ENCODE results near the gene TNS3. TPM values are rescaled to one million over a fixed set of nuclear protein-coding genes. Genes with fewer than 3 reads are reported as not detected.

The TNS3 gene
- total RNA-seq, 2 experiments from 2014 or later: 0.11 TPM

GRCh38 chr7:47391726-47392125 lies 190.2 kb downstream of the TNS3 start:
- peaks cover 6% of the 10 kb centered on the region for H3K27me3 Mint-ChIP-seq
- intact Hi-C loops (cut with DNase I, micrococcal nuclease): loop anchor here in 1 of 2 experiments (1.0 kb wide), 1 partner anchor 43 kb away; no protein-coding TSS in a partner anchor
- no peak for ATAC-seq
- CTCF ChIA-PET: no interaction called here
- H3K9me3 Mint-ChIP-seq (ENCODE audit: low read depth): no peaks in the 10 kb centered on the region
- no peak for DNase-seq
- no peaks in the 10 kb centered on the region for H3K4me1 Mint-ChIP-seq
- POLR2A ChIA-PET: no interaction called here
- H3K27ac Mint-ChIP-seq: no peak overlapping the region
- no peak overlapping the region for H3K4me3 Mint-ChIP-seq
- H3K36me3 Mint-ChIP-seq (ENCODE audit: low read depth): no peaks in the 10 kb centered on the region

- ChIA-PET CTCF (no interaction called here), POLR2A (no interaction called here)
These were observed 191.0 kb downstream of the TNS3 start for GRCh38 chr7:47390914-47391313.

GRCh38 chr7:47389923-47390630 lies 191.8 kb downstream of the TNS3 start:
- POLR2A ChIA-PET: no interaction called here
- peaks cover 2% of the 10 kb centered on the region for H3K27me3 Mint-ChIP-seq
- no peak overlapping the region for H3K4me3 Mint-ChIP-seq
- intact Hi-C loops (cut with DNase I, micrococcal nuclease): no loop called here
- H3K9me3 Mint-ChIP-seq (ENCODE audit: low read depth): no peaks in the 10 kb centered on the region
- no peaks in the 10 kb centered on the region for H3K36me3 Mint-ChIP-seq (ENCODE audit: low read depth)
- no peaks in the 10 kb centered on the region for H3K4me1 Mint-ChIP-seq
- ATAC-seq (no peak), DNase-seq (no peak)
- CTCF ChIA-PET: interaction anchor here (0.7 kb wide), 1 partner anchor 230 kb away, joined by 3 read pairs; no protein-coding TSS in a partner anchor
- no peak overlapping the region for H3K27ac Mint-ChIP-seq

More at GRCh38 chr7:47390914-47391313, 191.0 kb downstream of the TNS3 start:
- H3K27me3 Mint-ChIP-seq: peaks cover 4% of the 10 kb centered on the region
- intact Hi-C loops (cut with DNase I, micrococcal nuclease): no loop called here
- no peak overlapping the region for H3K4me3 Mint-ChIP-seq
- no peak overlapping the region for H3K27ac Mint-ChIP-seq
- ATAC-seq (no peak), DNase-seq (no peak)
- H3K9me3 Mint-ChIP-seq (ENCODE audit: low read depth): no peaks in the 10 kb centered on the region
- H3K36me3 Mint-ChIP-seq (ENCODE audit: low read depth): no peaks in the 10 kb centered on the region
- no peaks in the 10 kb centered on the region for H3K4me1 Mint-ChIP-seq

GRCh38 chr7:47389171-47389922 lies 192.6 kb downstream of the TNS3 start:
- Mint-ChIP-seq H3K4me1 (no peaks in the 10 kb centered on the region), H3K36me3 (ENCODE audit: low read depth) (no peaks in the 10 kb centered on the region), H3K4me3 (no peak overlapping the region), H3K27ac (no peak overlapping the region), H3K9me3 (ENCODE audit: low read depth) (no peaks in the 10 kb centered on the region), H3K27me3 (peaks cover 2% of the 10 kb centered on the region)
- ATAC-seq (no peak), DNase-seq (no peak)
- ChIA-PET CTCF (interaction anchor here (0.7 kb wide), 1 partner anchor 230 kb away, joined by 3 read pairs; no protein-coding TSS in a partner anchor), POLR2A (no interaction called here)
- intact Hi-C loops (cut with DNase I, micrococcal nuclease): no loop called here

- H3K27ac Mint-ChIP-seq: no peak overlapping the region
- POLR2A ChIA-PET: no interaction called here
- H3K4me3 Mint-ChIP-seq: no peak overlapping the region
- no peaks in the 10 kb centered on the region for H3K36me3 Mint-ChIP-seq (ENCODE audit: low read depth)
- no peaks in the 10 kb centered on the region for H3K9me3 Mint-ChIP-seq (ENCODE audit: low read depth)
- ATAC-seq: no peak
- H3K27me3 Mint-ChIP-seq: peaks cover 7% of the 10 kb centered on the region
- CTCF ChIA-PET: no interaction called here
- H3K4me1 Mint-ChIP-seq: no peaks in the 10 kb centered on the region
- no peak for DNase-seq
- intact Hi-C loops (cut with DNase I, micrococcal nuclease): no loop called here
These were observed 194.4 kb downstream of the TNS3 start for GRCh38 chr7:47387506-47387905.

- no peak for DNase-seq
- intact Hi-C loops (cut with DNase I, micrococcal nuclease): no loop called here
- Mint-ChIP-seq H3K36me3 (ENCODE audit: low read depth) (no peaks in the 10 kb centered on the region), H3K4me1 (no peaks in the 10 kb centered on the region), H3K27ac (no peak overlapping the region), H3K9me3 (ENCODE audit: low read depth) (no peaks in the 10 kb centered on the region), H3K4me3 (no peak overlapping the region), H3K27me3 (peaks cover 7% of the 10 kb centered on the region)
- CTCF ChIA-PET: interaction anchor here (1.1 kb wide), 1 partner anchor 9 kb away, joined by 4 read pairs; no protein-coding TSS in a partner anchor
- ATAC-seq: no peak
- POLR2A ChIA-PET: no interaction called here
These were observed 195.6 kb downstream of the TNS3 start for GRCh38 chr7:47386273-47386835.

- Mint-ChIP-seq H3K36me3 (ENCODE audit: low read depth) (no peaks in the 10 kb centered on the region), H3K27me3 (peaks cover 7% of the 10 kb centered on the region), H3K4me1 (no peaks in the 10 kb centered on the region), H3K4me3 (no peak overlapping the region), H3K9me3 (ENCODE audit: low read depth) (no peaks in the 10 kb centered on the region), H3K27ac (no peak overlapping the region)
- DNase-seq: no peak
- POLR2A ChIA-PET: no interaction called here
- CTCF ChIA-PET: no interaction called here
- intact Hi-C loops (cut with DNase I, micrococcal nuclease): no loop called here
- no peak for ATAC-seq
These were observed 196.3 kb downstream of the TNS3 start for GRCh38 chr7:47385536-47386125.

GRCh38 chr7:47384755-47385535 lies 197.0 kb downstream of the TNS3 start:
- CTCF ChIA-PET: no interaction called here
- POLR2A ChIA-PET: no interaction called here
- no peak overlapping the region for H3K4me3 Mint-ChIP-seq
- DNase-seq (no peak), ATAC-seq (no peak)
- no peaks in the 10 kb centered on the region for H3K36me3 Mint-ChIP-seq (ENCODE audit: low read depth)
- intact Hi-C loops (cut with DNase I, micrococcal nuclease): no loop called here
- H3K27ac Mint-ChIP-seq: no peak overlapping the region
- peaks cover 10% of the 10 kb centered on the region for H3K27me3 Mint-ChIP-seq
- H3K4me1 Mint-ChIP-seq: no peaks in the 10 kb centered on the region
- H3K9me3 Mint-ChIP-seq (ENCODE audit: low read depth): no peaks in the 10 kb centered on the region

- Mint-ChIP-seq H3K27me3 (peaks cover 10% of the 10 kb centered on the region), H3K36me3 (ENCODE audit: low read depth) (no peaks in the 10 kb centered on the region), H3K27ac (no peak overlapping the region), H3K4me1 (no peaks in the 10 kb centered on the region), H3K4me3 (no peak overlapping the region), H3K9me3 (ENCODE audit: low read depth) (no peaks in the 10 kb centered on the region)
- no peak for ATAC-seq
- POLR2A ChIA-PET: no interaction called here
- intact Hi-C loops (cut with DNase I, micrococcal nuclease): no loop called here
- DNase-seq: no peak
- CTCF ChIA-PET: interaction anchor here (0.6 kb wide), 2 partner anchors 157 to 435 kb away, joined by 3 read pairs; no protein-coding TSS in a partner anchor
These were observed 198.0 kb downstream of the TNS3 start for GRCh38 chr7:47383696-47384445.

- ATAC-seq (no peak), DNase-seq (no peak)
- no peak overlapping the region for H3K4me3 Mint-ChIP-seq
- ChIA-PET POLR2A (no interaction called here), CTCF (no interaction called here)
- no peak overlapping the region for H3K27ac Mint-ChIP-seq
- H3K4me1 Mint-ChIP-seq: no peaks in the 10 kb centered on the region
- intact Hi-C loops (cut with DNase I, micrococcal nuclease): no loop called here
- peaks cover 10% of the 10 kb centered on the region for H3K27me3 Mint-ChIP-seq
- H3K36me3 Mint-ChIP-seq (ENCODE audit: low read depth): no peaks in the 10 kb centered on the region
- no peaks in the 10 kb centered on the region for H3K9me3 Mint-ChIP-seq (ENCODE audit: low read depth)
These were observed 198.8 kb downstream of the TNS3 start for GRCh38 chr7:47383072-47383471.

GRCh38 chr7:47382200-47382599 lies 199.7 kb downstream of the TNS3 start:
- ChIA-PET POLR2A (no interaction called here), CTCF (interaction anchor here (0.7 kb wide), 1 partner anchor 41 kb away, joined by 3 read pairs; no protein-coding TSS in a partner anchor)
- Mint-ChIP-seq H3K4me1 (no peaks in the 10 kb centered on the region), H3K27ac (no peak overlapping the region), H3K9me3 (ENCODE audit: low read depth) (no peaks in the 10 kb centered on the region), H3K27me3 (peaks cover 10% of the 10 kb centered on the region), H3K4me3 (no peak overlapping the region), H3K36me3 (ENCODE audit: low read depth) (no peaks in the 10 kb centered on the region)
- intact Hi-C loops (cut with DNase I, micrococcal nuclease): no loop called here
- ATAC-seq (no peak), DNase-seq (no peak)
